GM18526 (cell line): ENCODE results near the gene ELP1.

Experiments used
- POLR2A ChIP-seq: IDR thresholded peaks from 3 replicates; pipeline ENCODE4 v1.6.1; 2011; ENCODE audit not compliant: insufficient read length; ENCODE audit errors: extremely low read depth

Gene ELP1

DNA sequence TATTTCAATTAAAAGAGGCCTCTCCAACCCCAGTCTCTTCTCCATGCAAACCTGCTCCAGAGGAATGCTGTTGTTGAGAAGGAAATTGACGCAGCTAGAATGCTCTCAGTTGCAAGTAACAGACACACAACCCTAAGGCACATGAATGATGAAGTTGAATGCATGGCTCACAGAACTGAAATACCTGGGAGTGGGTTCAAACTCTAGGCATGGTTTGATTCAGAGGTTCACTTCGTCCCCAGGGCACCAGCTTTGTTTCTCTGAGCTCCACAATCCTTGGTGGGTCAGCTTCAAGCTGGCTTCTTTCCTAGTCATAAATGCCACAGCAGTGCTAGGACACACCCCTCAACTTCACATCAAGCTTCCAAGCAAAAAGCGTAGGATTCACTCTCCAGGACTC, 82.8 kb downstream of the ELP1 start:
- no peak for TF ChIP-seq POLR2A

DNA sequence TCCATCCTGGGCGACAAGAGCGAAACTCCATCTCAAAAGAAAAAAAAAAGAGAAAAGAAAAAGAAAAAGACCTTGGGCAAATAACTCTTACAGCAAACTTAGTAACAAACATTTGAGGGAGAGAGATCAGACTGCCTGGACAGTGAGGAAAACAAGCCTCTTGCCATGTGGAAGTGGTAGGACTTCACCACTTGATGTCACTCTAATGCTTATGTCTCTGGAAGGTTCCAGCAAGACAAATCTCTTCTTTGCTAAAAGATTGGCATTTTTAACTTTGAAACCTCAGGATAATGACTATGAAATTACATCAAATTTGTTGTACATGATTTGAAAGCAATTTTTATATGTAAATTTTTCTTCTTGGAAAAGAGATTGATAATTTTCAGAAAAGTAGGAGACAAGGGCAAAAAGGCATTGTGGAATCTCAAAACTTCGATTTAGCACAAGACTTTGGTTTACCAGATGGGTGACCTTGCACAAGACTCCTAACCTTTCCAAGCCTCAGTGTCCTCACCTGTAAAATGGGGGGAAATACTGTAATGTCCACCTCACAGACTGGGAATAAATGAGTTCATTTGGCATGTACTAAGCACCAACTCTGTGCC, 83.5 kb downstream of the ELP1 start:
- no peak for TF ChIP-seq POLR2A

DNA sequence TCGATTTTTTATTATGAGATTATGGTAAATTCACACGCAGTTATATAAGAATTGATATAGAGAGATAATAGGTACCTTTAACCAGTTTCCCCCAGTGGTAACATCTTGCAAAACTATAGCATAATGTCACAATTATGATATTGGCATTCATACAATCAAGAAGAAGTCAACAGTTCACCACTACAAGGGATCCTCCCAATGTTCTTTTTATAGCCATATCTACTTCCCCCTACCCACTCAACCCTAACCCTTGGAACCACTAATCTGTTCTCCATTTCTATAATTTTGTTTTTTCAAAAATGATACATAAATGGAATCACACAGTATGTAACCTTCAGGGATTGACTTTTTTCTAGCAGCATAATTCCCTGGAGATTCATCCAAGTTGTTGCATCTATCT, 88.0 kb downstream of the ELP1 start:
- no peak for TF ChIP-seq POLR2A

DNA sequence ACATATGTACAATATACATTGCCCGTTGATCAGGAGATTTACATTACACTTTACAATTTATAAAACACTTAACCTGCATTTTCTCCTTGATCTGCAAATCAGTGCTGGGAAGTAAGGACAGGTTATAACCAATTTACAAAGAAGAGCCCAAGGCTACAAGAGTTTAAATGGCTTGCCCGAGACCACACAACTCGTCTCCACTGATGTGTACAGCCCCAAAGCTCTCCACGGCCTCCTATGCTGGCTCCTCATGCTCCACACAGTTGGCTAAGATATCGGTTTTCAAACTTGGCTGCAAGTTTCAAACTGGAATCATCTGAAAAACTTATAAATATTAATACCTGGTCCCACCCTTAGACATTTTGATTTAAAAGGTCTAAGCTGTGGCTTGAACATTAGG, 88.4 kb downstream of the ELP1 start:
- no peak for TF ChIP-seq POLR2A

DNA sequence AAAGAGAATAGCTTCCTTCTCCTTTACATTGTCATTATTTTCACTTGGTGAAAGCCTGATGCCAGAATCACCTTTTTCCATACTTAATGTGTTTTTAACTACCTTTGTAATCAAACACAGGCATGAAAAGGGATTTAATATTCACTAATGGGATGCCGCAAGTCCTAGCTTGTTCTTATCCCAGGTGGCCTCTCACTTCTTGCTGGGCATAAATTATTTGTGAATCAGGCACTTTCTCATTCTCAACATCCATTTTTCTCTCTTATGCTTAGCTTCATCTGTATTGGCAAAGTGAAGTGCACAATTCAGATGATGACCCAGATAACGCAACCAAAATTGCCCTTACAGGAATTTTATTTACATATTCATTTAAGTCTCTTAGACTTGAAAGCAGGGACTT, 89.1 kb downstream of the ELP1 start:
- TF ChIP-seq POLR2A = no peak

DNA sequence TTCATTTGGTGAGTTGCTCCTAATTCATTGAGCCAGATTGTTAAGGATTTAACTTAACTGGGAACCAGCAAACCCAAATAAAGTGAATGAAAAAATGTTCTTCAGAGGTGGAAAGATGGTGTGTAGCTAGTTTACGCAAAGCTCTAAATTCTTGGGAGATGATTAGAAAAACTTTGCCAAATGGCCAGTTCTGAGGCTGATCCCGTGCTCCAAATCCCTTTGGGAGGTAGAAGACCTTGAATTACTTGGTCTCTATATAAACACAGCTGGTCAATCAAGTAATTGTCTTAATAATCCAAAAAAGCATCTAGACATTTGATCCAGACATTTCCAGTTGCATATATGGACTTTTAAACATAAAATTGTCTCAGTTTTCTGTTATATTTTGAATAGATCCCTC, 89.5 kb downstream of the ELP1 start:
- TF ChIP-seq POLR2A = no peak

DNA sequence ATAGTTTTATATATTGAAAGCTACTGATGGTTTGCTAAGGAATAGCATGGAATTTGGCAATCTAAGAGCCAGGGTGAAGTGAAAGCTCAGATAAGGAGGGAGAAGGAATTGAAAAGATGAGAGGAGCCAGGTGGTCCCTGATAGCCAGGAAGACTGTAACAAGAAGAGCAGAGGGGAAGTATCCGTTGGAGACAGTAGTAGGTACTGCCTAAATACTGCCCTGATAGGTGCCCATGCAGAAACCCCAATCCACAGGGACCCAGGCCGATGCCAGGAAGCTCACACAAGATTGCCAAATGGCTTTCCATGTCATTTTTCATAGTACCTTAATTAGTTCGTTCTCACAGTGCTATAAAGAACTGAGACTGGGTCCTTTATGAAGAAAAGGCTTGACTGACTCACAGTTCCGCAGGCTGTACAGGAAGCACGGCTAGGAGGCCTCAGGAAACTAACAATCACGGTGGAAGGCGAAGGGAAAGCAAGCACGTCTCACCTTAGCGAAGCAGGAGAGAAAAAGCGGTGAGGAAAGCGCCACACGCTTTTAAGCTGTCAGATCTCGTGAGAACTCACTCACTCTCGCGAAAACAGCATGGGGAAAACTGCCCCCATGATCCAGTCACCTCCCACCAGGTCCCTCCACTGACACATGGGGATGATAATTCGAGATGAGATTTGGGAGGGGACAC, 91.2 kb downstream of the ELP1 start:
- no peak for TF ChIP-seq POLR2A

DNA sequence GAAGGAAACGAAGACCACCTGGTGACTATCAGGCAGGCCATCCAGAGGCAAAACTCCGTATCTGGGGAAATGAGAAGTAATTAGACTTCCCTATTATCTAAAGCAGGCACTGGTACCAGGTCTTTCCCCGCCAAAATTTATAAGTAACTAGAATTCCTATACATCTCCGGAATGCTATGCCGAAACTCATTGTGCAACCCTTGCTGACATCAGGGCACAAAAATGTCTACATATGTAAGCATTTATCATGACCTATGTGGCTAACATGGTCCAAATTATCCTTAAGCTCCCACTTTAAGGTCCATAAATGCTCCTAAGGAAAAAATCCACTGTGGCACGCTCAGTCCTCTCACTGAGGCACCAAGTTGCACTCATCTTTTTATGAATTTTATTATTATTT, 95.9 kb downstream of the ELP1 start:
- TF ChIP-seq POLR2A = no peak

DNA sequence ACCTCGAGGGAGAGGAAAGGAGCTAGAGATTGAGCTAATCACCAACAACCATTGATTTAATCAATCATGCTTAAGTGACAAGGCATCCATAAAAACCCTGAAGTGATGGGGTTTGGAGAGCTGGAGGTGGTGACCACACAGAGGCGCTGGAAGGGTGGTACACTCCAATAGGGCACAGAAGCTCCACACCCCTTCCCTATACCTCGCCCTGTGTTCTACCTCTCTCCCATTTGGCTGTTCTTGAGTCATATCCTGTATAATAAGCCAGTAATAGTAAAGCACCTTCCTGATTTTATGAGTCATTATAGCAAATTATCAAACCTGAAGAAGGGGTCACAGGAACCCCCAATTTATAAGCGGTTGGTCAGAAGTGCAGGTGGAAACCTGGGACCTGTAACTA, 96.4 kb downstream of the ELP1 start:
- TF ChIP-seq POLR2A = no peak

DNA sequence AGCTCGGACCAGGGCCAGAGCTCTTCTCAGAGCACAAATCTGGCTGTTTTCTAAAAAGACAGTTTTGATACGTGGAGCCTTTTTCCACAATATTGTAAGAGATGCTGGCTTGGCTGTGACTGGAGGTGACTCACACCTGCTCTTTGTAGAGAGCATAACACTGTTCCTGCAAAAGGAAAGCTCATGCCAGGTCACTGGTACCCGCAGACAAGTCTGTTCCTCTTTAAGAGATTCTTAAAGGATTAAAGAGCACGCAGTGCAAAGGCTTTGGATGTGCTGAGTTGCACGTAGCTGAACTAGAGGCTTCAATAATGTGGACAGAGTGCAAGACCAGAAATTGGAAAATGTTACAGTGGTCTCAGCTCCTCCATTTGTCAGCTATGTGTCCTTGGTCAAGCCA, 97.1 kb downstream of the ELP1 start:
- no peak for TF ChIP-seq POLR2A

DNA sequence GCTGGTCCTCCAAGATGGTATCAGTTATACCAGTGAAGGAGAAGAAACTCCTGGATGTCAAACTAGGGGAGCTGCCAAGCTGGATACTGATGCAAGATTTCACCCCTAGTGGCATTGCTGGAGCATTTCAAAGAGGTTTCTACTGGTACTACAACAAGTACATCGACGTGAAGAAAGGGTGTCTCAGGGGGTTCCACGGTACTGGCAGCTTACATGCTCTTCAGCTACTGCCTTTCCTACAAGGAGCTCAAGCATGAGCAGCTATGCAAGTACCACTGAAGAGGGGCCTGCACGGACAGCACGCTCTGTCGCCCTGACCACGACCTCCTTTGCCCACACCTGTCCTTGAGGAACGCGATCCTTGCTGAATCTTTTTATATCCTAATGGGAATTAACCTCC, 97.6 kb downstream of the ELP1 start:
- TF ChIP-seq POLR2A = no peak

DNA sequence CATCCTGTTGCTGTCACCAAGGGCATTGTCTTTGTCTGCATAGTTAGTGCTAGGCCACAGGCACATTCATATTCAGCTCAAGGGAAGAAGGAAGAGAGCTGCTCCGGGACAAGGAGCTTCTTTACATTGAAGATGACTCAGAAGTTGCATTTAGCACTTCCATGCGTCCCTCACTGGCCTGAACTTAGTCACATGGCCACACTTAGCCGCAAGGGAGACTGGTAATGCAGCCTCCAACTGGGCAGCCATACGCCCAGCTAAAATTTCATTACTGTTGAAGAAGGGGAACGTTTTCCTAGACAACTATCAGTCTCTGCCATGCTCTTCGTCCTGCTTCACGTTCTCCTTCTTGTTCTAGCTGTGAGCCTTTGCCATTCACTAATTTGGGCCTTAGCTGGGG, 98.1 kb downstream of the ELP1 start:
- no peak for TF ChIP-seq POLR2A

DNA sequence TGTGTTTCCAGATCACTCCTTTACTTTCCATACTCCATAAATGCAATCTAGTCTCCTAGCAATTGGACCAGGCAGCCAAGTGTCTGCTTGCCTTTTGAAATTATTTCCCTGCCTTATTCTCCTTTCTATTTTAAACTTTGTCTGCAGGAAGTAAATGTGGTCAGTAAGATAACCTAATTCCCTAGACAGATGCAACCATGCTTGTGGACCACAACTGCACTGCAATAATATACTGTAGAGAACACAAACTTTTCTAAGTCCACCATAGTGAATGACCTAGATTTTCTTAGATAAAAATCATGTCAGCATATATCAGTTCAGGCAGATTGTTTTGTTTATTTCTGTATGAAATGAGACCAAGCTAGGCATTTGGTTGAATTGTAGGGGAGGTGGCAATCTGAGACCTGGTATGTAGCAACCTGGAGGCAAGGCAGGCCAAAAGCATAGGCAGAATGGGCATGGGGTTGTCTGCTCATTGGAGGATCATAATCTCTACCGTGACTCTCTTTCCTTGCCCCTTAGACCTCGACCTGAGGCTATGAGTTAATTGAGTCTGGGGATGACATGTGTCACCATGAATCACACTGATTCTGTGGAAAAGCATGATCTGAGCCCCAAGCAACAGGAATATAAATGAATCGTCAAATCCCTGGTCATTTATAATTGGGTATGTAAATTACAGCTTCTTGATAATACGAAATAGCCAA, 98.8 kb downstream of the ELP1 start:
- TF ChIP-seq POLR2A = no peak

DNA sequence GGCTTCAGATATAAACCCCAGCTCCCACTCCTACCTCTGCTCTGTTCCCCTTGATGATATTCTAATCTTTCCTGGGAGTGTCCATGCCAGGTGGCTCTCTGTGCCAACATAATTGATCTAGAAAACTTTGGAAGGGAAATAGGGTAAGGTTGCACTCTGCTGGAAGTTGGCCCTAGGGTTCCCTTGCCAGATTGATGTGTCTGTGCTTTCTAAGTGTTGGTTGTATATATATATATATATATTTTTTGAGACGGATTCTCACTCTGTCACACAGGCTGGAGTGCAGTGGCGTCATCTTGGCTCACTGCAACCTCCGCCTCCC, 101.8 kb downstream of the ELP1 start:
- no peak for TF ChIP-seq POLR2A

DNA sequence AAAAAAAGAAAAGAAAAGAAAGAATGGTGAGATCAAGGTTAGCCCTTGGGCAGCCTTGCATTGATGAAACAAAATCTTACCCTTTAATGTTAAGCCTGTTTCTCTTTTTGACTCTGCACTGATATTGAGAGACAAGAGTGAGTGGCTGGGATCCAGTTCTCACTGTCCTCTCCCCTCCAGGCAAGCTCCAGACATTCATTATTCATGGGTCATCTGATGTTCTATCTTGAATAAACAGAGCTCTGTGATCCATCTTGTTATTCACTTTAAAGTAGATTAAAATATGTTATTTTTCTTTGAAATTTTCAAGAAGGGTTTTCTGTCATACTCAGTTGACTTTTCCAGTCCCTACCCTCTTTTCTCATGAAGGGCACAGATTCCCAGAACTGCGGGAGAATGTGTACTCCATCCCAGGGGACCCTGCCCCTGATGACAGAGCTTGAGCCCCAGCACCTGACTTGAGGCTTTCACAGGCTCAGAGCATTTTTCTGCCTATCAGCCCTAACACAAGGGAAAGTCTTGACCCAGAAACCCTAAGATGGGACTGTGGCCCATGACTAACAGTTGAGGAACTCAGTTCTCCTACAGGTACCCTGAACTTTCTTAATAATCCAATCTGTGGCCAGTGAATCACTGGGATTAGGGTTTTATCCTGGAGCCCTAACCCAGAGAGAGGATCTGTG, 102.3 kb downstream of the ELP1 start:
- no peak for TF ChIP-seq POLR2A

DNA sequence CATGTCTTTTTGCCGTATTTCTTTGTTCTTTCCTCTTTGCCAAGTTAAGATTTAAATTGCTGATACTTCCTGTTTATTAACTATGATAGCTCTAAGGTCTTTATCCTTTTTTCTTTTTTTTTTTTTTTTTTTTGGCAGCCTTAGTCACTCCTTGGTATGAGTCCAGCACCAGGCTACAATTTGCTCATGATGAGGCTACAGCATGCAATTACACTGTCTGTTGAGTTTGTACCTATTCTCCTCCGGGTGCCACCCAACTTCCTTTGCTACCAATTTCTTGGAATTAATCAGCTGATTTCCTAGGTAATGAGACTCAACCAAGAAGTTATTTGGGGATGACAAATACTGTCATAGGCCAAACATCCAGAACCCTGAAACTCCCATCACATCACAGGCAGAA, 103.7 kb downstream of the ELP1 start:
- TF ChIP-seq POLR2A = no peak
